Measurements from ENCODE around the gene HNRNPDL. TPM values are rescaled to one million over a fixed set of nuclear protein-coding genes. Genes with fewer than 3 reads are reported as not detected.
"Not testable (repeated sequence)": the region's sequence is repeated elsewhere in the genome, so short reads cannot be mapped to it uniquely, and the experiment has no call there.

The HNRNPDL gene
- total RNA-seq, 1 donor, result 77.0 TPM

- no peak for DNase-seq (ENCODE audit: low read depth in 2 of 3, low spot score in 2 of 3)
Measured at GRCh38 chr4:82394896-82395295, 35.4 kb downstream of the HNRNPDL start.

- not testable (repeated sequence) for DNase-seq (ENCODE audit: low read depth in 2 of 3, low spot score in 2 of 3)
Measured at GRCh38 chr4:82390061-82390460, 40.2 kb downstream of the HNRNPDL start.

DNA sequence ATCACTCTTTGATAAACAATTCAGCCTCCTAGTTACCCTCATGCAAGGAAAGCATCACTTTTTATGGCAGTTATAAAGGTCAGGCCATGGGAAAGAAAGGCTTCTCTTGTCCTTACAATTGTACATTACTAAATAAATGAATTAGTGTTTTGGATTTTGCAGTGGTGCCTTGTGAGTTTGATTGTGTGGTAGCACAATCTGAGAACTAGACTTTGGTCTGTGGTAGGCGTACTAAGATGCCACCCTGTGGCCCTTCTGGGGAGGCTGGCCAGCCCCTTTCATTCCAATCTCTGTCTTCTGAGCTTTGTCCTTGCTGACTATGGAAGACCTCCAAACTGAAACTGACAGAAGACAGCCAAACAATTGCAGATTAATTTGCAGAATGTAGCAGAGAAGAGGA is 41.9 kb downstream of the HNRNPDL start:
- DNase-seq (ENCODE audit: low read depth in 2 of 3, low spot score in 2 of 3), result peak in 1 of 3 donors; percentile 11

- DNase-seq (ENCODE audit: low read depth in 2 of 3, low spot score in 2 of 3), result not testable (repeated sequence)
Measured at GRCh38 chr4:82386312-82386711, 44.0 kb downstream of the HNRNPDL start.

GRCh38 chr4:82382751-82383150 is 47.5 kb downstream of the HNRNPDL start:
- no peak for DNase-seq (ENCODE audit: low read depth in 2 of 3, low spot score in 2 of 3)

GRCh38 chr4:82381661-82382296 is 48.5 kb downstream of the HNRNPDL start:
- no peak for DNase-seq (ENCODE audit: low read depth in 2 of 3, low spot score in 2 of 3)

GRCh38 chr4:82381235-82381634 is 49.0 kb downstream of the HNRNPDL start:
- no peak for DNase-seq (ENCODE audit: low read depth in 2 of 3, low spot score in 2 of 3)

DNA sequence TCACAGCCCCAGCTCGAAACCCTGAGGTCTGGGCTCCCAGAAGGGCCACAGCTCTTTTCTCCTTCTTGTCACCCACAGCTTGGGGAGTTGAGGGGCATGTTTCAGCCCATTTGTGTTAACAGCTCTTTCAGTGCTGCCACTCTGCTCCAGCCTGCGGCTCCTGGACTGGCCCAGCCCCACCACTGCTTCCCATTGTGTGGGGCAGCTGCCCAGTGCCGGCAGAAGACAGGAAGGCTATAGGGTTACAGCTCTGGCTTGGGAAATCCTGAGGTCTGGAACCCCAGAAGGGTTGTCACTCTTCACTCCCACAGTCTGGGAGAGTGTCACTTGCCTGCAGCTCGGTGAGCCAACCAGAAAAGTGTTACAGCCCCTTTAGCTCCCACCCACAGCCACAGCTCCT is 49.4 kb downstream of the HNRNPDL start:
- DNase-seq (ENCODE audit: low read depth in 2 of 3, low spot score in 2 of 3), result no peak

DNA sequence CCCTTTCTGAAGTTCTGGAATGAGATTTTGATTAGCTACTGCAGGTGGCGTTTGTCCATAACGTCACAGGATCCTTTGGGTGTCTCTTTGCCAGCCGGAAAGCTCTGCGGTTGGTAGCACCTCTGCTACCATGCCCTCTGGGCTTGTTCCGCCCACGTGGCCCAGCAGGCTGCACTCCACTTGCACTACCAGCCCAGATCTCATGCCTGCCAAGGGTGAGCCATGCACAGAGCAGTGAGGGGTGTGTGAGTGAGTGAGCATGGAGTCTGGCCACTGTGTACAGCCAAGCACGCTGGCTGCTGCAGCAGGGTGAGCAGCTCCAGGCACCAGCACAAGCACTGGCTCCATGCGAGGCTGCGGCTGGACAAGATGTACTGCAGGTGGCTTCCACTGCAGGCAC is 49.9 kb downstream of the HNRNPDL start:
- DNase-seq (ENCODE audit: low read depth in 2 of 3, low spot score in 2 of 3), result no peak

GRCh38 chr4:82376109-82376508 is 54.2 kb downstream of the HNRNPDL start:
- no peak for DNase-seq (ENCODE audit: low read depth in 2 of 3, low spot score in 2 of 3)

DNA sequence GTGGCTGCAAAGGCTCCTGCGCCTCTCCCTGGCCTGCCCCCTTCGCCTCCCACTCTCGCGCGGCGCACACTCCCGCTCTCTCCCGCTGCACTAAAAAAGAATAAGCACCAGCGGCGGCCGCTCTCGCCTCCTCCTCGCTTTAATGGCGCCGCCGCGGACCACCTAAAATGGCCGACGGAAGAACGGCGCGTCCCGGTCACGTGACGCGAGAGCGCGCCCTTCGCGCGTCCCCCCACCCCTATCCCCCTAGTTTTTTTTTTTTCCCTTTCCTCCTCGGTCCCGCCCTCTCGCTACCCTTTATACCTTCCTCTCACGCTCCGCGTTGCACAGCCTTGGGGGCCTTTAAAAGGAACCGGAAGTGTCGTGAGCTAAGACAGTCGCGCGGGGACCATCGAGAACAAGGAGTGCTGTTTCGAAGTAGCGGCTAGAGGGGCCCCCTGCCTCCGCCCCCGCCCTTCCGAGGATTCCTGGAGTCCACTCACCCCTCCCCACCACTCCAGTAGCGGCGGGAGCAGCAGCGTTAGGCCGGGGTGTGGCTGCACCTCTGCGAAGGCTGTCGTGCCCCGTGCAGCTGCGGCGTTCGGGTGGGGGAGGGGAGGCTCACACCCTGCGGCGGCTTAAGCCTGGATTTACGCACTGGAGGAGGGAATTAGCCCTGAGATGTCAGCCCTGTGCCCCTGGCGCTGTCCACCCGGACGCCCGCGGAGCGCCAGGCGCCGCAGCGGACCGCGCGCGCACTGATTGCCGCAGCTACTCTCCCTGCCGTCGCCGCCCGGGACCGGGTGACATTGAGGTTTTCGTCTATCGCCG is 56.2 kb downstream of the HNRNPDL start, which contains the start of gene HNRNPD:
Gene HNRNPD (minus strand): TSS at position 176 of the 810 bp plus-strand sequence. CDS start 313 bp downstream, outside the sequence.
- DNase-seq (ENCODE audit: low read depth in 2 of 3, low spot score in 2 of 3), result peak; percentile 94 to 100 (median 100)

DNA sequence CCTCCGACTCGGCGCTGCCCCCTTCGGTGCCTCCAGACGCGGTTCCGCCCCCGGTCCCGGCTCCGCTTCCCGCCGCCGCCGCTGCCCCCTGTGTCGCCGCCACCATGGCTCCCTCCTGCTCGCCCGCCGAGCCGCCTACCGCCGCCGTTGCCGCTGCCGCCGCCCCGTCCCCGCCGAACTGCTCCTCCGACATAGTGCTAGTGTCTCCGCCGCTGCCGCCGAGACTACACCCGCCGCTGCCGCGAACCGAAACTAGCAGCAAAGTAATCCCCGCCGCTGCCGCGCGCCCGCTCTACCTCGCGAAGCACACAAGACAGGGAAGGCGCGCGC is 56.8 kb downstream of the HNRNPDL start:
- no peak for DNase-seq (ENCODE audit: low read depth in 2 of 3, low spot score in 2 of 3)

Small RNAs within 50 kb of the gene (small RNA-seq; reads per million reads assigned to genes)
- not detected for gene RF00150

Other genes starting within 250 kb of the HNRNPDL start
- gene HNRNPD, start 56.5 kb downstream of the HNRNPDL start, total RNA-seq, result 67.6 TPM
- gene ENOPH1, start 128 bp upstream of the HNRNPDL start, total RNA-seq, result 24.8 TPM
- gene TMEM150C, start 131.5 kb upstream of the HNRNPDL start, total RNA-seq, result 8.6 TPM

Data from hematopoietic multipotent progenitor cell (in vitro differentiated cells).